Measurements from ENCODE around the gene IGSF9.

GRCh38 chr1:159973350-159973940 lies 28.0 kb upstream of the IGSF9 start:
- TF ChIP-seq POLR2A (IDR thresholded peaks at IDR 0.05; ENCODE audit: low read length) (no peak), GATA1 (IDR thresholded peaks at IDR 0.05; ENCODE audit: low read depth, low read length) (no peak)
